ENCODE measurements around the gene LRFN2. TPM values are rescaled to one million over a fixed set of nuclear protein-coding genes. Genes with fewer than 3 reads are reported as not detected.

Gene LRFN2
- total RNA-seq, 1 donor from 2014 or later, result not detected

DNA sequence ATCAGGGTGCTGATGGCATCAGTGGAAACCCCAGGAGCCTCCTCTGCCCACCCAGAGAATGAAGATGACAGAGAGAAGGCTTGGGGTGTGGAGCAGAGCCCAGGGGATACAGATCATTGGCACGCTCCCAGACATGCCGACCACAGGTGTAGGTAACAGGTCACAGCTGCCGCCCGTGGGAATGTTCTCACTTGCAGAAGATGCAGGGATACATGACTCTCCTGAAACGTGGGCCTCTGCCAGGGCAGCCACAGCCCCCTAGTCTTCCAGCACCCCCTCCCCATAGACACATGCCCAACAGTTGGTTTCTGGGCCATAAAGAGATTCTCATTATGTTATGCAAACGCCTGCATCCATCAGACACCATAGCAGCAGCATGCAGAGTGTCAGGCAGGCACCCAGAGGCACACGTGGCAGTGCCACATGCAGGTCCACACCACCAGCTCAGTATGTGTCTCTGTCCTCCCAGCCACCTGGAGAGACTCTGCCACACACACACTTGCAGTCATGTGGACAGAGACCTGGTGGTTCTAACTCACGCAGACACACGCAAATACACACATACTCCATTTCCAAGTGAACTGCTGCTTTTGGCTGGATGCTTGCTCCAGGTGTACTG, 45.5 kb downstream of the LRFN2 start:
- Mint-ChIP-seq H3K9me3 (no peaks in the 10 kb centered on the region), H3K4me1 (peaks cover 8% of the 10 kb centered on the region), H3K27me3 (ENCODE audit: low read depth) (no peaks in the 10 kb centered on the region), H3K36me3 (ENCODE audit: low read depth) (no peaks in the 10 kb centered on the region), H3K4me3 (no peak overlapping the region), H3K27ac (ENCODE audit: unreplicated experiment) (no peak overlapping the region)
- TF ChIP-seq, protein P1, sequence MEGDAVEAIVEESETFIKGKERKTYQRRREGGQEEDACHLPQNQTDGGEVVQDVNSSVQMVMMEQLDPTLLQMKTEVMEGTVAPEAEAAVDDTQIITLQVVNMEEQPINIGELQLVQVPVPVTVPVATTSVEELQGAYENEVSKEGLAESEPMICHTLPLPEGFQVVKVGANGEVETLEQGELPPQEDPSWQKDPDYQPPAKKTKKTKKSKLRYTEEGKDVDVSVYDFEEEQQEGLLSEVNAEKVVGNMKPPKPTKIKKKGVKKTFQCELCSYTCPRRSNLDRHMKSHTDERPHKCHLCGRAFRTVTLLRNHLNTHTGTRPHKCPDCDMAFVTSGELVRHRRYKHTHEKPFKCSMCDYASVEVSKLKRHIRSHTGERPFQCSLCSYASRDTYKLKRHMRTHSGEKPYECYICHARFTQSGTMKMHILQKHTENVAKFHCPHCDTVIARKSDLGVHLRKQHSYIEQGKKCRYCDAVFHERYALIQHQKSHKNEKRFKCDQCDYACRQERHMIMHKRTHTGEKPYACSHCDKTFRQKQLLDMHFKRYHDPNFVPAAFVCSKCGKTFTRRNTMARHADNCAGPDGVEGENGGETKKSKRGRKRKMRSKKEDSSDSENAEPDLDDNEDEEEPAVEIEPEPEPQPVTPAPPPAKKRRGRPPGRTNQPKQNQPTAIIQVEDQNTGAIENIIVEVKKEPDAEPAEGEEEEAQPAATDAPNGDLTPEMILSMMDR (conservative IDR thresholded peaks at IDR 0.05), result no peak
- DNase-seq (ENCODE audit: low read depth, low spot score), result no peak

DNA sequence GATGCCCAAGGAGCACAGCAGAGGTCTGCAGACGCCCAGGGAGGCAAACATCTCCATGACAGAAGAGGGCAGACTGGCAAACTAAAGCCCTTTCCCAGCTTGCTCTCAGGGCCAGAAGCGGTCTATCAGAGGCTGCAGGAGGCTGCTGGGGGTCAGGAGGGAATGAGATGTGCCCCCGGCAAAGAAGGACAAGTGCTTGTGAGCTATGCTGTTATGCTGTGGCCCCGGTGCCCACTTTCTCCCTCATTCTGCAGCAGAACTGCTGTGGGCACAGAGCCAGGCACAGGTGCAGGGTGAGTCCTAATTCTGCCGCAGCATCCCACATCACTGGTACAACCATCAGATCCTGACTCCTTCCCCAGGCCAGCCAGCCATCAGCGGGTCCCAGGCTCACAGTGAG, 46.4 kb downstream of the LRFN2 start:
- H3K4me1 Mint-ChIP-seq, result peaks cover 6% of the 10 kb centered on the region
- no peaks in the 10 kb centered on the region for H3K9me3 Mint-ChIP-seq
- no peaks in the 10 kb centered on the region for H3K36me3 Mint-ChIP-seq (ENCODE audit: low read depth)
- H3K27ac Mint-ChIP-seq (ENCODE audit: unreplicated experiment), result no peak overlapping the region
- H3K4me3 Mint-ChIP-seq, result no peak overlapping the region
- H3K27me3 Mint-ChIP-seq (ENCODE audit: low read depth), result no peaks in the 10 kb centered on the region
- no peak for DNase-seq (ENCODE audit: low read depth, low spot score)
- TF ChIP-seq, protein P1 (conservative IDR thresholded peaks at IDR 0.05), result no peak

DNA sequence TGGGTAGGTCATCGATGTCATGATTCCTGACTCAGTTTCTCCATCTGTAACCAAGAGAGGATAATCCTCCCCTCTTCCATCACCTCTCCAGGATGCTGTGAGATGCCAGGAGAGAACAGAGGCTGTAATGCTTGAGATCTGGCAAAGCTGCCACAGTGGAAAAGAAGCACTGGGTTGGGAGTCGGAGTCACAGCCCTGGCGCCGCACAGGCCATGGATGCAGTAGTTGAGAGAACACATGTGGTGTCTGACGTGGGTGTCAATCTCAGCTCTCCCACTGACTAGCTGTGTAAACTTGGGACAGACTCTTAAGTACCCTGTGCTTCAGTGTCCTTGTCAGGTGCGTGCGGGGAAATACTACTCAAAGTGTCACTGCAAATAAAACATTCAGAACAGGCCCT, 47.3 kb downstream of the LRFN2 start:
- Mint-ChIP-seq H3K4me3 (no peak overlapping the region), H3K9me3 (no peaks in the 10 kb centered on the region), H3K4me1 (no peaks in the 10 kb centered on the region), H3K27ac (ENCODE audit: unreplicated experiment) (no peak overlapping the region), H3K27me3 (ENCODE audit: low read depth) (no peaks in the 10 kb centered on the region), H3K36me3 (ENCODE audit: low read depth) (no peaks in the 10 kb centered on the region)
- no peak for DNase-seq (ENCODE audit: low read depth, low spot score)
- TF ChIP-seq, protein P1 (conservative IDR thresholded peaks at IDR 0.05), result no peak

DNA sequence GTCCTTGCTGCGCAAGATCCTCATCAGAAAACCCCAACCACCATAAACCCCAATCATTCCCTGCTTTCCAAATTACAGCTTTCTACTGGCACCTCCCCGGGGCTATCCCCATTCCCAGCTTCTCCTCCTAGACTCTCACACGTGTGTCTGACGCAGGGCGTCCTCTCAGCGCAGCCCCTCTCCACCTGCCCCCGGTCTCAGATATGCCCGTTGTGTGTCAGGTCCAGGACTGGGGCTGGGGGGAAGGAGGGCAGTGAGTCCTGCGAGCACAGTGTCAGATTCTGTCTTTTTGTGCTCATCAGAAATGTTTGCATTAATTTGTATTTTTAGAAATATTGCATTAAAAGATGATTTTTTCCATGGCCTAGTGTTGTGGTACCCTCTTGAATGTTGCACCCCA, 48.6 kb downstream of the LRFN2 start:
- Mint-ChIP-seq H3K4me3 (no peak overlapping the region), H3K9me3 (no peaks in the 10 kb centered on the region), H3K36me3 (ENCODE audit: low read depth) (no peaks in the 10 kb centered on the region), H3K27me3 (ENCODE audit: low read depth) (peaks cover under 1% of the 10 kb centered on the region), H3K27ac (ENCODE audit: unreplicated experiment) (no peak overlapping the region), H3K4me1 (no peaks in the 10 kb centered on the region)
- TF ChIP-seq, protein P1 (conservative IDR thresholded peaks at IDR 0.05), result no peak
- no peak for DNase-seq (ENCODE audit: low read depth, low spot score)

DNA sequence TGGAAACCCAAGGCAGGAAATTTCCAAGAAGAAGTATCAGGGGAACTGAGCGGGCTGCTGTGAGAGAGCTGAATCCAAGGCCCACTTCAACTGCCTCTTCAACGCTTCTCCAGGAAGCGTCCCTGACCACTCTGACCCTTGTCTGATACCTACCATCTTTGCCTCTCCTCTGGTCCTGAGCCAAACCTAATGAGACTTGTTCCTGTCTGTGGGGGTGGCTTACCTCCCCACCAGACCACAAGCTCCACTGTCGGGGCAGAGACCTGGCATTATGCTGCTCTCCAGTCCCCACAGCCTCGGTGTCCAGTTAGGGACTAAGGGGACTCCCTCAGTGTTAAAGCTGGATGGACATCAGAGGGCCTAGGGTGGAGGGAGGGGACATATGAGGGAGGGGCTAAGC, 49.7 kb downstream of the LRFN2 start:
- H3K4me1 Mint-ChIP-seq, result no peaks in the 10 kb centered on the region
- no peaks in the 10 kb centered on the region for H3K9me3 Mint-ChIP-seq

More for the DNA sequence above, 49.7 kb downstream of the LRFN2 start:
- DNase-seq (ENCODE audit: low read depth, low spot score), result no peak
- TF ChIP-seq, protein P1 (conservative IDR thresholded peaks at IDR 0.05), result no peak
- Mint-ChIP-seq H3K36me3 (ENCODE audit: low read depth) (no peaks in the 10 kb centered on the region), H3K27me3 (ENCODE audit: low read depth) (peaks cover 3% of the 10 kb centered on the region), H3K27ac (ENCODE audit: unreplicated experiment) (no peak overlapping the region), H3K4me3 (no peak overlapping the region)

Data from neural crest cell (in vitro differentiated cells).